Spleen (tissue), 11 donors: ENCODE results near the gene CTNNBL1. TPM values are rescaled to one million over a fixed set of nuclear protein-coding genes. Genes with fewer than 3 reads are reported as not detected.
A peak's percentile ranks its signal among the peaks of the same experiment; 100 is the strongest.

Experiments
- DNase-seq: peaks from one replicate; pipeline ENCODE4 v3.0.0-alpha.2; 2020
- H3K27ac ChIP-seq, 8 donors: fragments of 200-600 bp; sonication (generic) in 7 of 8; 1 replicate in 4 of 8; 2 replicates in 4 of 8; pipeline versions ENCODE4 v1.5.0 to v1.8.0; 2016 to 2021; ENCODE audit warnings: inconsistent platforms in 4 of 8, mild to moderate bottlenecking in 4 of 8, moderate library complexity in 1 of 8
- H3K27me3 ChIP-seq, 7 donors: fragments of 200-600 bp; sonication (generic) in 6 of 7; replicated peaks in 1 of 7; 1 replicate in 4 of 7; 2 replicates in 3 of 7; pipeline versions ENCODE4 v1.5.0 to v1.8.0; 2016 to 2021; ENCODE audit warnings: inconsistent platforms in 3 of 7, mild to moderate bottlenecking in 1 of 7
- H3K36me3 ChIP-seq, 6 donors: fragments of 200-600 bp; sonication (generic) in 5 of 6; 1 replicate in 4 of 6; 2 replicates in 2 of 6; pipeline versions ENCODE4 v1.5.0 to v1.8.0; 2016 to 2021; ENCODE audit warnings: inconsistent platforms in 2 of 6
- H3K4me1 ChIP-seq, 6 donors: fragments of 200-600 bp; sonication (generic) in 5 of 6; 1 replicate in 3 of 6; 2 replicates in 3 of 6; pipeline versions ENCODE4 v1.5.0 to v1.8.0; 2016 to 2021; ENCODE audit warnings: inconsistent platforms in 3 of 6
- H3K4me3 ChIP-seq, 8 donors: fragments of 200-600 bp; sonication (generic) in 7 of 8; 1 replicate in 4 of 8; 2 replicates in 4 of 8; pipeline versions ENCODE4 v1.5.0 to v1.8.0; 2016 to 2021; ENCODE audit warnings: inconsistent platforms in 4 of 8, mild to moderate bottlenecking in 4 of 8, moderate library complexity in 2 of 8
- H3K9me3 ChIP-seq, 8 donors: fragments of 200-600 bp; sonication (generic) in 7 of 8; 1 replicate in 4 of 8; 2 replicates in 4 of 8; pipeline versions ENCODE4 v1.5.0 to v1.8.0; 2016 to 2021; ENCODE audit warnings: inconsistent platforms in 4 of 8
- CTCF ChIP-seq, 11 experiments: fragments of 200-600 bp in 7 of 11; fragments of 450-650 bp in 4 of 11; sonication (generic) in 4 of 11; IDR thresholded peaks in 8 of 11; conservative IDR thresholded peaks in 3 of 11; 1 replicate in 7 of 11; 2 replicates in 4 of 11; pipeline versions ENCODE4 v1.4.0 to v1.8.0; 2016 to 2021; ENCODE audit warnings: antibody characterized with exemption in 11 of 11, inconsistent platforms in 4 of 11, mild to moderate bottlenecking in 1 of 11
- POLR2A ChIP-seq, 3 donors: fragments of 450-650 bp; IDR thresholded peaks; one replicate each; pipeline ENCODE4 v1.5.1; 2017; ENCODE audit warnings: antibody characterized with exemption in 3 of 3, mild to moderate bottlenecking in 1 of 3
- POLR2AphosphoS5 ChIP-seq, 3 donors: sonication (generic); formaldehyde crosslinking; IDR thresholded peaks; one replicate each; pipeline ENCODE4 v1.5.1; 2017; ENCODE audit warnings: antibody characterized with exemption in 3 of 3
- WGBS, 5 donors: extraction: QIAGEN DNeasy Blood & Tissue Kit in 3 of 5; methylation state at CpG; one replicate each; pipeline versions ENCODE4 v1.1.5 to v1.1.7; 2013 to 2018; 5-methylcytosine and 5-hydroxymethylcytosine counted together
- intact Hi-C: fragments of 100-400 bp; cut with DNase I; formaldehyde crosslinking; loops from one replicate; pipeline ENCODE4 v1.15.0; 2023; ENCODE audit warnings: low total_unique reads
- polyA plus RNA-seq, 3 donors: library from polyadenylated mRNA; stranded (reverse); fragments of 200-250 nt; gene quantifications; one replicate each; pipeline ENCODE4 v1.2.1, GENCODE V29; 2013
- total RNA-seq, 7 donors: library from RNA; depleted of rRNA in 3 of 7; stranded (reverse); fragments of >200 nt in 3 of 7; fragmentation: NEBNext Ultra II Directional in 4 of 7; extraction: Animal tissue kit (Norgen Biotek cat#: 25700) in 4 of 7; gene quantifications; one replicate each; pipeline versions ENCODE4 v1.1.0 to v1.2.1, GENCODE V29; 2016 to 2021
- donor health status: healthy with polysubstance abuse.
- donor health status: DM: no; HTN: no; CAD: no; lungs with moderate emphysema.
- donor health status: DM: no; HTN: no; CAD: no.
- donor health status: Bipolar disorder and iron deficiency.
- donor health status: healthy.
- donor health status: DM: no; HTN: no; CAD: no.
- donor health status: DM: yes; HTN: yes; CAD: no.

Gene CTNNBL1
- total and polyA plus RNA-seq, 10 donors: 46.5 to 135 (median 82.9) TPM

GRCh38 chr20:37735541-37735940, 41.7 kb downstream of the CTNNBL1 start:
- Histone ChIP-seq H3K36me3 (peaks cover 0 to 93% (median 44%) of the 10 kb centered on the region in 6 donors), H3K9me3 (no peaks in the 10 kb centered on the region), H3K4me1 (peaks cover 0 to under 1% (median 0%) of the 10 kb centered on the region in 6 donors), H3K4me3 (no peak overlapping the region), H3K27ac (no peak overlapping the region), H3K27me3 (no peaks in the 10 kb centered on the region)
- no peak for DNase-seq
- TF ChIP-seq POLR2AphosphoS5 (IDR thresholded peaks at IDR 0.05) (no peak), CTCF (IDR thresholded peaks at IDR 0.05 in 8 of 11, conservative IDR thresholded peaks at IDR 0.05 in 3 of 11) (no peak), POLR2A (IDR thresholded peaks at IDR 0.05) (no peak)
- intact Hi-C loops: no loop called here

- no peak overlapping the region for H3K4me3 ChIP-seq
- WGBS, 5 donors: 93 to 100% (median 94%) methylated on average over 2 of the region's 2 CpGs
- H3K27me3 ChIP-seq: no peaks in the 10 kb centered on the region
- no peaks in the 10 kb centered on the region for H3K4me1 ChIP-seq
- no peak for DNase-seq
- no peak overlapping the region for H3K27ac ChIP-seq
- no peak for TF ChIP-seq CTCF (IDR thresholded peaks at IDR 0.05 in 8 of 11, conservative IDR thresholded peaks at IDR 0.05 in 3 of 11)
- TF ChIP-seq POLR2AphosphoS5 (IDR thresholded peaks at IDR 0.05): no peak
- TF ChIP-seq POLR2A (IDR thresholded peaks at IDR 0.05): no peak
- H3K36me3 ChIP-seq: peaks cover 0 to 98% (median 44%) of the 10 kb centered on the region in 6 donors
- no peaks in the 10 kb centered on the region for H3K9me3 ChIP-seq
- intact Hi-C loops: no loop called here
Observed at GRCh38 chr20:37736132-37736531, 42.3 kb downstream of the CTNNBL1 start.

GRCh38 chr20:37737826-37738420, 44.1 kb downstream of the CTNNBL1 start:
- no peaks in the 10 kb centered on the region for H3K27me3 ChIP-seq
- H3K4me1 ChIP-seq: no peaks in the 10 kb centered on the region
- no peak for DNase-seq
- H3K9me3 ChIP-seq: no peaks in the 10 kb centered on the region
- peaks cover 0 to 90% (median 43%) of the 10 kb centered on the region in 6 donors for H3K36me3 ChIP-seq
- no peak overlapping the region for H3K27ac ChIP-seq
- TF ChIP-seq POLR2AphosphoS5 (IDR thresholded peaks at IDR 0.05) (no peak), POLR2A (IDR thresholded peaks at IDR 0.05) (no peak), CTCF (IDR thresholded peaks at IDR 0.05 in 8 of 11, conservative IDR thresholded peaks at IDR 0.05 in 3 of 11) (no peak)
- no peak overlapping the region for H3K4me3 ChIP-seq
- intact Hi-C loops: no loop called here
- WGBS, 5 donors: 92 to 97% (median 93%) methylated on average over 5 of the region's 5 CpGs

- no peak overlapping the region for H3K4me3 ChIP-seq
- H3K36me3 ChIP-seq: peaks cover 0 to 65% (median 31%) of the 10 kb centered on the region in 6 donors
- H3K4me1 ChIP-seq: peaks cover 0 to 12% (median 0%) of the 10 kb centered on the region in 6 donors
- no peaks in the 10 kb centered on the region for H3K27me3 ChIP-seq
- no peak for DNase-seq
- WGBS, 5 donors: 84 to 97% (median 89%) methylated on average over 3 of the region's 3 CpGs
- peak overlapping the region in 1 of 8 donors; percentile 8 for H3K27ac ChIP-seq
- intact Hi-C loops: no loop called here
- TF ChIP-seq CTCF (IDR thresholded peaks at IDR 0.05 in 8 of 11, conservative IDR thresholded peaks at IDR 0.05 in 3 of 11) (no peak), POLR2AphosphoS5 (IDR thresholded peaks at IDR 0.05) (no peak), POLR2A (IDR thresholded peaks at IDR 0.05) (no peak)
- H3K9me3 ChIP-seq: no peaks in the 10 kb centered on the region
Observed at GRCh38 chr20:37741055-37741454, 47.2 kb downstream of the CTNNBL1 start.
